GM18517 (cell line): ENCODE data around the gene DIP2A.
"Not testable (repeated sequence)": the region's sequence is repeated elsewhere in the genome, so short reads cannot be mapped to it uniquely, and the experiment has no call there.

ENCODE experiments used
- ATAC-seq: cut with Tn5 transposase; IDR thresholded peaks from one replicate; pipeline ENCODE4 v1.9.1; 2021; ENCODE audit warnings: mild to moderate bottlenecking, moderate library complexity; ENCODE audit not compliant: unreplicated experiment

The DIP2A gene

GRCh38 chr21:46424621-46425020 lies 34.1 kb upstream of the DIP2A start:
- no peak for ATAC-seq

DNA sequence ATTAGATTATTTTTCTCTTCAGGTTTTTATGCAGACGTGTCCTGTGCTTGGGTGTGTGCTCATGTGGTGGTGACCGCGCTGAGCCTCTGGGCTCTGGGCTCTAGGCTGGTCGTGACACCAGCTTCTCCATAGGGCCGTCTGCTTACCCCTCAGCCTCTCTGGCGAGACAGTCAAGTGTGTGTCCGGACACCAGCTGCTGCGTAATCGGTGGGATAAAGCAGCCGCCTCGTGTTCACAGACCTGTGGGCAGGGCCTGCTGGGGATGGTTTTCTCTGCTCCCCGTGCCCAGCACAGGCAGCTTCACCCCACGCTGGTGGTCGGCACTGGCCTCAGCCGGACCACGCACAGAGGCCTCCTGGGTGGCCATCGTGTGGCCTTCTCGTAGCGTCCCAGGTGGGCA lies 33.6 kb upstream of the DIP2A start:
- no peak for ATAC-seq

DNA sequence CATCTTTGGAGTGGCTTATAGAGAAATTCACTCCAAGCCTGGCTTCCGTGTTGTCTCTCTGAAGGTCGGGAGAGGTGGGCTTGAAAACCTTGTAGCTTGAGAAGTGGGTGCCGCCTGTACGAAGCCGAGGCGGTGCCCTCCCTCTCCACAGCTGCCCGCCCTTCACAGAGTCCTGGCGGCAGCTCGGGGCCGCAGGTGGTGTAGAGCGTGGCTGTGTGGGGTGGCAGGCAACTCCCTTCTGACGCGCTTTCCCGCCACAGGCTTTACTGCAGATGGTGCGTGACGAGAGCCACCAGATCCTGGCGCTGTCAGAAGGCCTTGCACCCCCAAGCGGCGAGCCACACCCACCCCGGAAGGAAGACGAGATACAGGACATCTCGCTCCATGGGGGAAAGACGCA lies 33.1 kb upstream of the DIP2A start:
- ATAC-seq: no peak

DNA sequence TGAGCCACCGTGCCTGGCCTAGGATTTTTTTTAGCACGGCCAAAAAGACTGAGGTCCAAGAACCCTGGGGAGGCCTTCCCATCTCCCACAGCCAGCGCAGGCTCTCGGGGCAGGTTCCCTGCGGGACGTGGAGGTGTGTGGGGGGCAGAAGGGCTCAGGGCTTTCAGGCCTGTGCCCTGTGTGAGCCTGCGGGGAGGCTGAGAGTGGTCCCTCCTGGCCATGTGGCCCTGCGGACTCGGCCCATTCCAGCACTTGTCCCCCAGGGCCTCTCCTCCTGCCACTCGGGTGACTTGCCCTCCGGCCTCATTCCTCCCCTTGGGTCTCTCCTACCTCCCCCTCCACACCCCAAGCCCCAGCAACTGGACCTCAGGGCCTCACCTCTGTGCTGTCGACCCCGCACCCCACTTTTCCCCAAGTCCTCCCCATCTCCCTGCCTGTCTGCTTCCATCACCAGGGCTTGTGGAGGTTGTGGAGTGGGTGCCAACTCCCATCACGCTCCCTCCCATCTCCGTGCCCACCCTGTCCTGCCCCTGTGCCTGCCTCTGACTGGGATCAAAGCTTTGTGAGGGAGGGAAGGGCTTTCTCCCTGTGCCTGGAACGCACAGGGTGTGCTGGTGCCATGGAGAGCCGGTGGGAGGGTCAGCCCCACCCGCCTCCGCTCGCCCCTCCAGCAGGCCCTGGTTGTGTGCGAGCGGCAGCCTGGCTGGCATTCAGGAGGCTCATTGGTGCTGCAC lies 32.2 kb upstream of the DIP2A start:
- no peak for ATAC-seq

- no peak for ATAC-seq
Observed at GRCh38 chr21:46427516-46427915, 31.2 kb upstream of the DIP2A start.

- ATAC-seq: no peak
Observed at GRCh38 chr21:46428286-46428685, 30.4 kb upstream of the DIP2A start.

DNA sequence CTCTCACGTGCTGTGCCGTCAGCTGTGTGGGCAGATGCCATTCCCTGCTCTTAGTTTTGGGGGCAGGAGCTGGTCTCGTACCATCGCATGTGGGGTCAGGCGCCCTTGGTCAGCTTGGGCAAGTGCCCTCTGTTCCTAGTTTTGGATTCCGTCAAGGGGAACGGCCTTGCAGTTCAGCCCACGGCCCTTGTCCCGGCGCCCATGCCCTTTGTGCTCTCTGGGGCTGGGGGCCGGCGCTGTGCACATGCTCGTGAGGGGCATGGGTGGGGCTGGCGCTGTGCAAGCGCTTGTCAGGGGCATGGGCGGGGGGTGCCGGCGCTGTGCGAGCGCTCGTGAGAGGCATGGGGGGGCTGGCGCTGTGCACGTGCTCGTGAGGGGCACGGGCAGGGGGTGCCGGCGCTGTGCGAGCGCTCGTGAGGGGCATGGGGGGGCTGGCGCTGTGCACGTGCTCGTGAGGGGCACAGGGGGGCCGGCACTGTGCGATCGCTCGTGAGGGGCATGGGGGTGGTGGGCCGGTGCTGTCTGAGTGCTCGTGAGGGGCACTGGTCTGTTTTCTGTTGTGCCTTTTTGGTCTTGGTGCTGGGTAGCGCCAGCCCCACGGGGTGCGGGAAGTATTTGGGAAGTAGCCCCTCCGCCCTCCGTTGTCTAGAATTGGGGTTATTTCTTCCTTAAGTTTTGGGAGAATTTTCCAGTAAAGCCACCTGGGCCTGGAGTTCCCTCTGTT lies 29.5 kb upstream of the DIP2A start:
- ATAC-seq: no peak

DNA sequence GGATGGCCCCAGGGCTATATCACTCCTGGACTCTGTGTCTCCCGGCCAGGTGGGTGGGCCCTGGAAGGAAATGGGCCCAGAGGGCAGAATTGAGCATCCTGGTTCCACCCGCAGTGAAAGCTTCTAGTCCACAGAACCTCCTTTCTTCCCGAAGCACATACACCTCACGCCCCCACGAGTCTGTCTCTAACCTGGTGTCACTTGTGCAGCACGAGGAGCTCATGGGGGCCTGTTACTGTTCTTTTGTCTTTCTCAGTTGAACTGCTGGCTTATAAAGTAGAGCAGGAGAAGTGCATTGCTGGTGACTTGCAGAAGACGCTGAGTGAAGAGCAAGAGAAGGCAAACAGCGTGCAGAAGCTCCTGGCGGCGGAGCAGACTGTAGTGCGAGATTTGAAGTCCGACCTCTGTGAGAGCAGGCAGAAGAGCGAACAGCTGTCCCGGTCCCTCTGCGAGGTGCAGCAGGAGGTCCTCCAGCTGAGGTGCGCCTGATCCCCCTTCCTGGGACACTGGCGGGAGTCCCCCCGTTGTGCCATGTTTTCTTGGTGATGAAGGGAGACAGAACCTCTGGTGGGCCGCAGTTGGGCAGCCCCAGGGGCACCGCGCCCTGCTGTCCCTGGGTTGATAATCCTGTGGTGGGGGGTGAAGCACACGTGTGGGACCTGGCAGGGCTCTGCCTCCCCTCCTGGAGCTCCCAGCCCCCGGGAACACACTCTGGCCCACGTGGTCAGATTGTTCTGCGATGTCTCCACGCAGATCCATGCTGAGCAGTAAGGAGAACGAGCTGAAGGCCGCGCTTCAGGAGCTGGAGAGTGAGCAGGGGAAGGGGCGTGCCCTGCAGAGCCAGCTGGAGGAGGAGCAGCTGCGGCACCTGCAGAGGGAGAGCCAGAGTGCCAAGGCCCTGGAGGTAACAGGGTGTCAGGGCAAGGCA lies 28.7 kb upstream of the DIP2A start:
- no peak for ATAC-seq

GRCh38 chr21:46431448-46431847 lies 27.2 kb upstream of the DIP2A start:
- ATAC-seq: no peak

DNA sequence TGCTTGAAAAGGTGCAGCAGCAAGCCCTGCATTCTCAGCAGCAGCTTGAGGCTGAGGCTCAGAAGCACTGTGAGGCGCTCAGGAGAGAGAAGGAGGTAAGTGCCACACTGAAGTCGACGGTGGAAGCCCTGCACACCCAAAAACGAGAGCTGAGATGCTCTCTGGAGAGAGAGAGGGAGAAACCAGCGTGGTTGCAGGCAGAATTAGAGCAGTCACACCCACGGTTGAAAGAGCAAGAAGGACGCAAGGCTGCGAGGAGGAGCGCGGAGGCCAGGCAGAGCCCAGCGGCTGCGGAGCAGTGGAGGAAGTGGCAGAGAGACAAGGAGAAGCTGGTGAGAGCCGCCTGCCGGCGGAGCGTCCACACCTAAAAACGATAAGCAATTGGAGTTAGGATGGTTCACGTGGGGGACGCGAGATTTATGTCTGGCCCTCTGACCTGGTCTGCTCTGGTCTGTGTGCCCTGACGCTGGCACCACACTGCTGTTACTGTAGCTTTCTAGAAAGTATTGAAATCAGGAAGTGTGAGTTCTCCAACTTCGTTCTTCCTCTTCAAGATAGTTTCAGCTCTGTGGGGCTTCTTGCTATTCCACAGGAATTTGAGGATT lies 26.7 kb upstream of the DIP2A start:
- ATAC-seq: no peak

- not testable (repeated sequence) for ATAC-seq
Observed at GRCh38 chr21:46433116-46433515, 25.6 kb upstream of the DIP2A start.

DNA sequence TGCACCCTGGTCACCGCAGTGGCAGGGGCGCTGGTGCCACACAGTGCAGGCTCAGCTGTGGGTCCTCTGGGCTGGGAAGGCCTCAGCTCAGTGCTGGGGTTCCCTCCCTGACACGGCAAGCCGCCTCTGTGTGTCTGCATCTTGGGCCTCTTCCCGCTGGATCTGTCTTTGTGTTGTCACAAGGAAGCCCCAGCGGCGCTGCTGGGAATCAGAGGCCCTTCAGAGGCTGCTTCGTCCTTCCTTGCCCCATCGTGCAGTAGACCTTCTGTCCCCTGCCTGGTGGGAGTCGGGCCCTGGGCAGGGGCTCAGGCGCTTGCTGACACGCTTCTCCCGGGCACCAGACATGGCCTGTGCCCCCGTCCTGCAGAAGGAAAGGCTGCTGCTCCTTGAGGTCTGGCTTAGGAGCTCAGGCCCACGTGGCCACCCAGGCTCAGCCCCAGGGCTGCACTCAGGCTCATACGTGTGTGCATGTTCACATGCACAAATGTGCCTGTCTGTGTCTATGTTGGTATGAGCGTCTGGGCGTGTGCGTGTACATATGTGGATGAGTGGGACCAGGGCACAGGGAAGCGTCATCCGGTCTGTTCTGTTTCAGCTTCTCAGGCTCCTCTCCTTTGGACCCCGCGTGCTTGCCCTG lies 24.3 kb upstream of the DIP2A start:
- ATAC-seq: no peak

GRCh38 chr21:46435786-46436227 lies 22.9 kb upstream of the DIP2A start:
- no peak for ATAC-seq

- no peak for ATAC-seq
Observed at GRCh38 chr21:46436621-46437020, 22.1 kb upstream of the DIP2A start.

GRCh38 chr21:46437096-46437498 lies 21.6 kb upstream of the DIP2A start:
- ATAC-seq: no peak

GRCh38 chr21:46437511-46437910 lies 21.2 kb upstream of the DIP2A start:
- ATAC-seq: no peak

DNA sequence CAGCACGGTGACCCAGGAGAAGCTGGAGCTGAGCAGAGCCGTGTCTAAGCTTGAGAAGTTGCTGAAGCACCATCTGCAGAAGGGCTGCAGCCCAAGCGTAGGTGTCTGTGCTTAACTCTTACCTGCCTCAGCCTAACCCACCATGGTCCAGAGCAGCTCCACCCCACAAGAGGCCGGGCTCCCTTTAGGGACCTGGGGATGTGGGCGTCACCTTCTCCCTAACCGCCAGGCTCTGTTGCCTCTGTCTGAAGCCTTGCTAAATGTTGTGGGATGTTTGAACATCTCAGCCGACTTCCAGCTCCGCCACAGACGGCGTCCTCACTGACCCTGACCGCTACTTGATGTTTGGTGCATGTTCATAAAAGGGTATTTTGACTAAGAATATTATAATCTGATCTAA lies 20.4 kb upstream of the DIP2A start:
- ATAC-seq: no peak

DNA sequence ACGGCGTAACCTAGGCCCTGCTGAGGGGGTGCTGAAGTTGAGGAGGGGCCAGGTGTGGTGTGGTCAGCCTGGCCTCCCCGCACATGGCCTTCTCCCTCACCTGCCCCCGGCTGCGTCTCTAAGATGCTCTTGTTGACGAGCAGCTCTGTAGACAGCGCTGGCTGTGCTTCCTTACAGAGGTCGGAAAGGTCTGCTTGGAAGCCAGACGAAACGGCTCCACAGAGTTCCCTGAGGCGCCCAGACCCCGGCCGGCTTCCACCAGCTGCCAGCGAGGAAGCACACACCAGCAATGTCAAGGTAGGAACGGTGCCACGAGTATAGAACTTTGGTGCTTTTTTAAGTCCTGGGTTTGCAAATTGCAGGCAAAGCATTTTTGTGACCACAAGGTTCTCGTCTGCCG lies 18.8 kb upstream of the DIP2A start:
- ATAC-seq: no peak

GRCh38 chr21:46441331-46441730 lies 17.4 kb upstream of the DIP2A start:
- no peak for ATAC-seq

DNA sequence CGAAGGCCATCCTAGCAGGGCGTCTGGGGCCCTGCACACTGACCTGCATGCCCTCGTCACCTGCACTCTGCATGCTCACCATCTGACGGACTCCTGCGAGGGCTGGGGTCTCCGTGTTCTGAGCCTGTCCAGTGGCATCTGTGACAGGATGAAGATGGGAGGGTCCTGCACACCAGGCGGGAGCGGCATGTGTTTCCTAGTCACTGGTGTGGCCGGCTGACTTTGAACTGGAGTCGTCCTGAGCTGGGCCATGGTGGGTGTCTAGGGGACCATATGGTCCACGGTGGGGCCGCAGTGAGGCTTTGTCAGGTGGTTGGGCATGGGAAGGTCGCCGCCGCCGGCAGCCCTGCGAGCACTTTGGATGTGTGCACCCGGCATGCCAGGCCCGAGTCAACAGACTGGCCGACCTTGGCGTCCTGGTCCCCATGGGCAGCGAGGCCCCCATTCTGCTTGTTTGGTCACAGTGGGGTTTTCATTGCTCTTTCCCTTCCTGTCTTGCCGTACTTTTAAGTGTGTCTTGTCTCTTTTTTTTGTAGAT lies 16.7 kb upstream of the DIP2A start:
- no peak for ATAC-seq
